Adipose tissue (tissue), 3 donors: Measurements from ENCODE around the gene TMEM184C. TPM values are rescaled to one million over a fixed set of nuclear protein-coding genes. Genes with fewer than 3 reads are reported as not detected.

Source experiments
- H3K27ac ChIP-seq: one replicate; pipeline ENCODE4 v1.5.1; 2013; ENCODE audit warnings: low read depth, low read length
- WGBS, 3 donors: extraction: QIAGEN DNeasy Blood & Tissue Kit; methylation state at CpG; one replicate each; pipeline ENCODE4 v1.1.7; 2013; 5-methylcytosine and 5-hydroxymethylcytosine counted together
- polyA plus RNA-seq, 3 donors: library from polyadenylated mRNA; stranded (reverse); fragments of 200-250 nt; gene quantifications; one replicate each; pipeline ENCODE4 v1.2.3, GENCODE V29; 2013
- donor health status: healthy with polysubstance abuse.
- donor health status: Bipolar disorder and iron deficiency.
- donor health status: healthy.

Gene TMEM184C
- polyA plus RNA-seq, 3 donors: 7.8 to 12.0 (median 9.0) TPM

DNA sequence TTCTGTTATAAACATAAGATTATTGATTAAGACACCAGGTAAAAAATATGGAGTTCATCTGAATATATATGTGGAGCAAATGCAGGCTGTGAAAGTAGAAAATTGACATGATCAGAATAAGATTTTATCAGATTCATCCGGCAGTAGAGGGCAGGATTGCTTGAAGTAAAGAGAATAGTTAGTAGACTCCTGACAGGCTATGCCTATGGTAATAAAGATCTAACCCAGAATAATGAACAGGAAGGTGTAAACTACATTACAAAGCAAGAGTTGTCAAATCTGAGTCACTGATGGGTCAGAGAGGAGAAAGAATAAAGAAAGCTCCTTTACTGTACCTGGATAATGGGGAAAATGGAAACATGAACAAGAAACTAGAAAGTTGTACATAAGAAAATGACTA lies 20.8 kb upstream of the TMEM184C start:
- WGBS, 3 donors: 61 to 64% (median 63%) methylated on average over 1 of the region's 1 CpG

GRCh38 chr4:147596981-147597380 lies 20.2 kb upstream of the TMEM184C start:
- WGBS, 3 donors: 0% methylated on average over 1 of the region's 1 CpG
- no peak overlapping the region for H3K27ac ChIP-seq

More for the DNA sequence above, 20.8 kb upstream of the TMEM184C start:
- H3K27ac ChIP-seq: no peak overlapping the region

GRCh38 chr4:147597561-147597960 lies 19.6 kb upstream of the TMEM184C start:
- 80 to 88% (median 83%) methylated on average over 2 of the region's 2 CpGs for WGBS, 3 donors
- no peak overlapping the region for H3K27ac ChIP-seq

DNA sequence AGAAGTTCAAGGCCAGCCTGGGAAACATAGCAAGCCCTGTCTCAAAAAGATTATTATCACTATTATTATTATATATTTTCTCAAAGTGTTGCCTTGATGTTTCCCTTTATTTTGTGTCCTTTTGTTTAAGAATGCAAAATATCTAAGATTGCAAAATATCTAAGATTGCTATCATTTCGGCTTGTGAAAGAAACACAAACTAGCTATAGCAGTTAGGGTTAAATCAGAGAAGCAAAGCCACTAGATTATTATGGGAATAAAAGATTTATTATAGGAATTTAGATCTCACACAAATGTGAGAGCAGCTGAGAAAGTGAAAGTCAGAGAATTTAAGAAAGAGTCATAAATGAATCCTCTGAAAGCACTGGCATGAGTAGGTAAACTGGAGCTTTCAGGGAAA lies 18.0 kb upstream of the TMEM184C start:
- H3K27ac ChIP-seq: no peak overlapping the region
- 85 to 95% (median 88%) methylated on average over 1 of the region's 1 CpG for WGBS, 3 donors

DNA sequence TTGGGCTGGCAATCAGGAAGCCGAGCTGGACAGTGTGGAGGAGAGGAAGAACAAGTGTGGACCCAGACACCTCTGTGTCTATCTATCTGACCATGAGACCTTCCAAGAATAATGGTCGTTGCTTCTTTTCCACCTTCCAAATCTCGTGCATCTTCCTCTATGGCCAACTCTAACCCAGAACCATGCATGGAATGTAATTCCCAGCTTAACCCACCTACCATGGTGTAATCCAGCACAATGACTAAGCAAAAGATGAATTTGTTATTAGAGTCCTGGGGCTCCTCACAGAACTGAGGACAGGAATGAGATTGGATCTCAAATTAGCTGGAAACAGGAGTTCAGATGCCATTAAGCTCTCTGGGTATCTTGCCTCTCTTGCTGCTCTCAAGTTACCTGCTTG lies 17.4 kb upstream of the TMEM184C start:
- no peak overlapping the region for H3K27ac ChIP-seq
- WGBS, 3 donors: 78 to 79% (median 78%) methylated on average over 3 of the region's 3 CpGs

DNA sequence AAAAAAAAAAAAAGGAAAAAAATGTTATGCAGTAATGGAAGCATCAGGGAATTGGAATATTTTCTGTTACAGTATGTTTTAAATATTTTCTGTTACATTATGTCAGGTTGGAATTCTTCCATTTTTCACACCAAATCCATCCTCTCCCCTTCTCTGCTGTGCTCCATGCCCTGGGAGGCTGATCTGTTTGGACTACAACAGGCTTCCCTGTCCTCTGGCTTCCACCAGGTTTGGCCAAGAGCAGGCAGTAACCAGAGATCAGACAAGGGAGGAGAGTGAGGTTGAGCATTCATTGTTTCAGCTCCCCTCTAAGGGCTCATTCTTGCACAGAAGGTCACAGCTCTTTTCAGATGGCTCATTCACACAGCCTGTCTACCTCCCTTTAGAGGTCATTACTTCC lies 11.7 kb upstream of the TMEM184C start:
- no peak overlapping the region for H3K27ac ChIP-seq

DNA sequence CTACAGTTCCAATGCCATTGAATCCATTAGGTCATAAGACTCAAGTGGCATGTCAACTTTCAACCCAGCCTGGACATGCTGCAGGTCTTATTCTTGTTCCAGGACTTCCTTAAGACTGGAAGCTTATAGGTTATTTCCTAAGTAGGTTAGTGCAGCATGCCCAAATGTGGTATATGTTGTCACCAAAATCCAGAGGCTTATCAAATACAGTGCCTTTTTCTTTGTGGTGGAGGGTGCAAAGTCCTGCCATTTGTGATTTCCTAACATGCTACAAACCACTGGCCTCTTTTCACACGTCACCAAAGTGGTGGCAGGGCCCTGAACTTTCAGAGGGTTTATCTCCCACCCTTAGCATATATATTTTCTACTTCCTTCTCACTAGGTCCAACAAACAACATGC lies 9.7 kb upstream of the TMEM184C start:
- WGBS, 3 donors: 71 to 94% (median 82%) methylated on average over 1 of the region's 1 CpG
- no peak overlapping the region for H3K27ac ChIP-seq

DNA sequence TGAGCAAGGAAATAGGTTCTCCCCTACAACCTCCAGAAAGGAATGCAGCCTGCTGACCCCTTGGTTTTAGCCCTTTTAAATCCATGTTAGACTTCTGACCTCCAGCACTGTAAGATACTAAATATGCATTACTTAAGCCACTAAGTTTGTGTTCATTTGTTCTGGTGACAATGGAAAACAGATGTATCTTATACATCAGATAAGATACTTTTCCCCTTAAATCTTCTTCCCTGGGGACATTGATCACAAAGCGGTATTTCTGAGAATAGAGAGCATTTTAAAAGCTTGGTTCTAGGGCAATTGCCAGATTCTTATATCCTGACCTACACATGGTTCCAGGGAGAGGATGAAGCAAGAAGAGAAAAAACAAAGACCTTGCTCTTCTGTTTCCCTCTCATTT lies 6.5 kb upstream of the TMEM184C start:
- no peak overlapping the region for H3K27ac ChIP-seq

GRCh38 chr4:147616849-147617172 lies 386 bp upstream of the TMEM184C start:
- WGBS, 3 donors: 25 to 31% (median 30%) methylated on average over 6 of the region's 6 CpGs
- H3K27ac ChIP-seq: no peak overlapping the region

More for the DNA sequence above, 6.5 kb upstream of the TMEM184C start:
- WGBS, 3 donors: 72 to 88% (median 78%) methylated on average over 1 of the region's 1 CpG

DNA sequence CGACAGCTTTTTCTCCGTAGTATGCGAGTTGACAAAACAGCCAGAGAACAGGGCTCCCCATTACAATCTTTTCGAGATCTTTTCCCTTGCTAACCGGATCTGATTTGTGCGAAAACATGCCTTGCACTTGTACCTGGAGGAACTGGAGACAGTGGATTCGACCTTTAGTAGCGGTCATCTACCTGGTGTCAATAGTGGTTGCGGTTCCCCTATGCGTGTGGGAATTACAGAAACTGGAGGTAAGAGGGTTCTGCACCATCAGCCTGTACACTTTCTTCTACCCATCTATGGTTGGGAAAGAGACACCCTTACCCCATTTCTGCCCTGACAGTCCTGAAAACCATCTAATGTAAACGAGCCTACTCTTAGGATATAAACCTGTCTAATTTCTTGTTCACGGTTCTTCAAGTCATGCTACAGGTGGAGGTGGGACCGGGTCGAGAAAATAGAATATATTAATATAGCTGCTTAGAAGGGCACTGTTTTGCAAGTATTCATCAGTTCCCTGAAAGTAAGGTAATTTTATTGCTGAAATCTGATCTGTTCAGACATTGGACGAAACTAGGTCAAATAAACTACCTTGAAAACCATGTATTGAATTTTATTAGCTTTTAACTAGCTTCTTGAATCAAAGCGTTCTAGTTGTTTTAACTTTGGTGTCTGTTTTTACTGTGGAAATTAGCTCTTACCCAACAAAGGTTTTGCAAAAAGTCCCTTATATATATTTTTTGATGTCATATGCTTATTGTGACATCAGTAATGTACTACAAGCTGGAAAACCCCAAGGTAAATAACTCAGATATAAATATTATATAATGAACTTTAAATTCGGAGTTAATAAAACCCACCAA lies 869 bp downstream of the TMEM184C start:
- 7 to 14% (median 13%) methylated on average over 17 of the region's 17 CpGs for WGBS, 3 donors
- H3K27ac ChIP-seq: no peak overlapping the region

DNA sequence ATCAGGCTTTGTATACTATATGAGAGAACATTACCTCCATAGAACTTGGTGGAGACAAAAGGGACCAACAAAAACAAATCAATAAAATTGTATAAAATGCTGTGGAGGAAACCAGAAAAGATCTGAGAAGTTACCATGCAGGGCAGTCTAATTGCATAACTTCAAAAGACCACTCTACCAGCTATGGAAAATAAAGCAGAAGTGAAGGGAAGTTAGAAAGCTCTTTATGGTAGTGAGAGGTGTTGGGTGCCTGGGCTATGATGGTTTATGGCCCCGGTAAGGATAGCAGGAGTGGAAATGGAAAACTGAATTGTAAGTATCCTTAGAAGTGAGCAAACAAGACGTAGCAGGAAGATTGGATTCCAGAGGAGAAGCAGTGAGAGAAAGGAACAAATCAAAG lies 3.1 kb downstream of the TMEM184C start:
- no peak overlapping the region for H3K27ac ChIP-seq
- WGBS, 3 donors: 42 to 94% (median 85%) methylated on average over 2 of the region's 2 CpGs

DNA sequence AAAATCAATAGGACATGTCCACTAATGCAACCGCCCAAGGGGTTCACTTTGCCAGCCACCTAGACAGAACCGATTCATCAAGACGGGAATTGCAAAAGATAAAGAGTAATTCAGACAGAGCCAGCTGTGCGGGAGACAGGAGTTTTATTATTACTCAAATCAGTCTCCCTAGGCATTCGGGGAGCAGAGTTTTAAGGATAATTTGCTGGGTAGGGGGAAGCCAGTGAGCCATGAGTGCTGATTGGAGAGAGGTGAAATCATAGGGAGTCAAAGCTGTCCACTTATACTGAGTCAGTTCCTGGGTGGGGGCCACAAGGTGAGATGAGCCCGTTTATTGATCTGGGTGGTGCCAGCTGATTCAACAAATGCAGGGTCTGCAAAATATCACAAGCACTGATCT lies 8.5 kb downstream of the TMEM184C start:
- no peak overlapping the region for H3K27ac ChIP-seq
- 85 to 91% (median 89%) methylated on average over 6 of the region's 6 CpGs for WGBS, 3 donors

GRCh38 chr4:147626903-147627302 lies 9.7 kb downstream of the TMEM184C start:
- WGBS, 3 donors: 95 to 97% (median 97%) methylated on average over 4 of the region's 4 CpGs
- H3K27ac ChIP-seq: no peak overlapping the region

- no peak overlapping the region for H3K27ac ChIP-seq
- WGBS, 3 donors: 68 to 80% (median 78%) methylated on average over 3 of the region's 3 CpGs
Observed at GRCh38 chr4:147628415-147628814, 11.2 kb downstream of the TMEM184C start.

- WGBS, 3 donors: 96 to 100% (median 96%) methylated on average over 1 of the region's 1 CpG
- H3K27ac ChIP-seq: no peak overlapping the region
Observed at GRCh38 chr4:147629783-147630730, 12.9 kb downstream of the TMEM184C start.

DNA sequence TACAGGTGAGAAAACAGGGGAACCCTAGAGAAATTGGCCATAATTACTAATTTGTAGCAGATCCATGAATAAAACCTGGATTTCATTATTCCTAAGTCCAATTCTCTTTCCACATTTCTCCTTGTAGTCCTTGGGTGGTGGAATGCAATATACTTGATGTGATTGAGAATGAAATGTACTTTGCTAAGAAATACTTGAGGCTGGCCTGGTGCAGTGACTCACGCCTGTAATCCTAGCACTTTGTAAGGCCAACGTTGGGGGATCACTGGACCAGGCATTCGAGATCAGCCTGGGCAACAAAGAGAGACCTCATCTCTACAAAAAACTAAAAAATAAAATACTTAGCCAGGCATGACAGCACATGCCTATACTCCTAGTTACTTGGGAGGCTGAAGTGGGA lies 15.9 kb downstream of the TMEM184C start:
- WGBS, 3 donors: 90 to 95% (median 92%) methylated on average over 3 of the region's 3 CpGs

GRCh38 chr4:147633643-147634042 lies 16.4 kb downstream of the TMEM184C start:
- no peak overlapping the region for H3K27ac ChIP-seq
- WGBS, 3 donors: 97 to 100% (median 100%) methylated on average over 1 of the region's 1 CpG

More for the DNA sequence above, 15.9 kb downstream of the TMEM184C start:
- H3K27ac ChIP-seq: no peak overlapping the region

DNA sequence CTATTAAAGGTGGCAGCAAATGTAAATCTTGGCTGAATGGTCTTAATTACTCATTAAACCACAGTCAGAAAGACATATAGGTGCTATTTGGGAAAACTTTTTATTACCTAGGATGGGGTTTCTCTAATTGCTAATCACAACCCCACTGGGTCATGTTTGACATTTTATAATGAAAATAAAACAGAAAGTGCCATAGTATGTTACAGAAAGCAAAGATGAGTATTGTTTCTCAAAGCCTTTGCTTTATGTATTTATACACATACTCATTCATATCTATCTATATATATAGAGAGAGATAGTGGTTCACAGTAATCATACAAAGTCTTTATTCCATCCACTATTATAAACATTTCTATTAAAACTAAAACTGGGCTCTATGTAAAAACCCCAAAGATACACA lies 18.2 kb downstream of the TMEM184C start:
- H3K27ac ChIP-seq: no peak overlapping the region

DNA sequence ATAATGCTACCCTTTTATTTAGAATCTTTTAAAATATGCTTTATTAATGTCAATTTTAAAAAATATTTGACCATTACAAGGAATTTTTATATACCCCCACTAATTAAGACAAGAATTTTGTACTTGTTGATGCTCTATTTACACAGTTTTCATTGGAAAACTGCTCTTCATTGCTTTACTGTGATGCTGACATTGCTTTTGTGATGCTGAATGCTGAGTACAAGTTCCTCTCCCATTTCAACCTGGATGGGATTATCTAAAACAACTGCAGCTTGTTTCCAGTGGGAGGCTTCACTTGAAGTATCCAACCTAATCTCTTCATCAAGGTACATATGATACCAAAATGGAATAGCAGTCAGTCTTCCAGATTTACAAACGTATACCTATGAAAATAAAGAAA lies 21.2 kb downstream of the TMEM184C start:
- 58 to 86% (median 81%) methylated on average over 1 of the region's 1 CpG for WGBS, 3 donors
- no peak overlapping the region for H3K27ac ChIP-seq
